HG02884 (cell line): ENCODE data around the gene UNC80.
"Not testable (repeated sequence)": the region's sequence is repeated elsewhere in the genome, so short reads cannot be mapped to it uniquely, and the experiment has no call there.

ENCODE experiments used
- ATAC-seq: cut with Tn5 transposase; IDR thresholded peaks from one replicate; pipeline ENCODE4 v1.9.1; 2021; ENCODE audit warnings: mild to moderate bottlenecking, moderate library complexity; ENCODE audit not compliant: unreplicated experiment

The UNC80 gene, protein sequence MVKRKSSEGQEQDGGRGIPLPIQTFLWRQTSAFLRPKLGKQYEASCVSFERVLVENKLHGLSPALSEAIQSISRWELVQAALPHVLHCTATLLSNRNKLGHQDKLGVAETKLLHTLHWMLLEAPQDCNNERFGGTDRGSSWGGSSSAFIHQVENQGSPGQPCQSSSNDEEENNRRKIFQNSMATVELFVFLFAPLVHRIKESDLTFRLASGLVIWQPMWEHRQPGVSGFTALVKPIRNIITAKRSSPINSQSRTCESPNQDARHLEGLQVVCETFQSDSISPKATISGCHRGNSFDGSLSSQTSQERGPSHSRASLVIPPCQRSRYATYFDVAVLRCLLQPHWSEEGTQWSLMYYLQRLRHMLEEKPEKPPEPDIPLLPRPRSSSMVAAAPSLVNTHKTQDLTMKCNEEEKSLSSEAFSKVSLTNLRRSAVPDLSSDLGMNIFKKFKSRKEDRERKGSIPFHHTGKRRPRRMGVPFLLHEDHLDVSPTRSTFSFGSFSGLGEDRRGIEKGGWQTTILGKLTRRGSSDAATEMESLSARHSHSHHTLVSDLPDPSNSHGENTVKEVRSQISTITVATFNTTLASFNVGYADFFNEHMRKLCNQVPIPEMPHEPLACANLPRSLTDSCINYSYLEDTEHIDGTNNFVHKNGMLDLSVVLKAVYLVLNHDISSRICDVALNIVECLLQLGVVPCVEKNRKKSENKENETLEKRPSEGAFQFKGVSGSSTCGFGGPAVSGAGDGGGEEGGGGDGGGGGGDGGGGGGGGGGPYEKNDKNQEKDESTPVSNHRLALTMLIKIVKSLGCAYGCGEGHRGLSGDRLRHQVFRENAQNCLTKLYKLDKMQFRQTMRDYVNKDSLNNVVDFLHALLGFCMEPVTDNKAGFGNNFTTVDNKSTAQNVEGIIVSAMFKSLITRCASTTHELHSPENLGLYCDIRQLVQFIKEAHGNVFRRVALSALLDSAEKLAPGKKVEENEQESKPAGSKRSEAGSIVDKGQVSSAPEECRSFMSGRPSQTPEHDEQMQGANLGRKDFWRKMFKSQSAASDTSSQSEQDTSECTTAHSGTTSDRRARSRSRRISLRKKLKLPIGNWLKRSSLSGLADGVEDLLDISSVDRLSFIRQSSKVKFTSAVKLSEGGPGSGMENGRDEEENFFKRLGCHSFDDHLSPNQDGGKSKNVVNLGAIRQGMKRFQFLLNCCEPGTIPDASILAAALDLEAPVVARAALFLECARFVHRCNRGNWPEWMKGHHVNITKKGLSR (N-terminal part only)

DNA sequence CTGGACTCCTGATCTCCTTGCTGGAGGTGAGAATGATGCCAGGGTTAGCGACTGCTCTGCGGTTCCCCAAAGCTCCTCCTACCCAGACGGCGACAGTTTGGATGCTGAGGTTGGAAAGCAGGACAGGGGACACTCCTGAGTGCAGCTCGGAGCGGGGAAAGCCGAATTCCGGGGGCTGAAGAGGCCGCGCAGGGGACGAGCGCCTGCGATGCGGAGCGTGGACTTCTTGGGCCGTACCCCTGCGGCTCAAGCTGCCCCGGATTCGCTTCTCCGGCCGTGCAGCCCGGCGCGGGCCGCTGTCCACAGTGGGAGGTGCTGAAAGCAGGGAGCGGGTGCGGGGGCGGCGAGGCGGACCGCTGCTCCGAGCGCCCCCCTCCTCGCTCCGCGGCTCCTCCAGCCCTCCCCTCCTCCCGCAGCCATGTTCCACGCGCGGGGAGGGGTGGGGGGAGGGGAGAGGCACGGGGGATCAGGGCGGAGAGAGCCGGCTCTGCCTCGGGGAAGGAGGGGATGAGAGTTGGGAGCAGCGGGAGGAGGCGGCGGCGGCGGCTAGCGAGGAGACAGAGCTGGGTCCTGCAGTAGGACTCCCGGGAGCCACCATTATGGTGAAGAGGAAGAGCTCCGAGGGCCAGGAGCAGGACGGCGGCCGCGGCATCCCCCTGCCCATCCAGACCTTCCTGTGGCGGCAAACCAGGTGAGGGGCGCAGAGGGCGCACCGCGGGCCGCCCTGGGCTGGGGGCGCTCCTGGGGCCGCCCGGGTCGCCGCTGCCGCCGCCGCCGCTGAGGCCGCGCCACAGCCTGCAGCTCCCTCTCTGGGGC is at the start of gene UNC80:
TSS of gene UNC80 (plus strand) at position 359 of the 816 bp plus-strand sequence. CDS start at position 600, 241 bp downstream.
- ATAC-seq: no peak

DNA sequence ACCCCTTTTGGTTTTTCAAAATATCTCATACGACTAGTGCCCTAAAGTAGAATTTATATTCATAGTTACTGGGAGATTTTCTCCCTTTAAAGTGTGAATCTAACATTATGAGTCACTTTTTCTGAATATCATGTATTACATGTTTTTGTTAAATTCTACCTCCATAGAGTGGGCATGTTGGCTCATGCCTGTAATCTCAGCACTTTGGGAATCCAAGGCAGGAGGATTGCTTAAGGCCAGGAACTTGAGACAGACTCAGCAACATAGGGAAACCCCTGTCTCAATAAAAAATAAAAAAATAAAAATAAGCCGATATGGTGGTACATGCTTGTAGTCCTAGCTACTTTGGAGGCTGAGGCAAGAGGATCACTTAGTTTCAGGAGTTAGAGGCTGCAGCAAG is 45.3 kb upstream of the UNC80 start:
- no peak for ATAC-seq

DNA sequence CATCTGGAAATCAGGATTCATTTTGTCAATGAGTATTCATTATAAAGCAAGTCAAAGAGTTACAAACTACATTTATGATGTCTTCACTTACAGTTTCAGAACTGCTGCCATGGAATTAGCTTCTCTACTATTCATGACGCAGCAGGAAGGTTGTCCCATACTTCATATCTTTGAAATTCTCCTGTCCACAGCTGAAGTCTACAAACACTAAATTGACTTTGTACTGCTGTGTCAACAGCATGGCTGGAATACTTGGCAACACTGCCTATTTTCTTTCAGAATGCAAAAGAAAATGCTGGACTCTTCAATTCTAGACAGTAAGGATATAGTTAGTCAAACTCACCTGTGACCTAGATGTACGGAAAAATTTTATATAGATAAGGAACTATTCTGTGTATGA is 44.6 kb upstream of the UNC80 start:
- ATAC-seq: no peak

DNA sequence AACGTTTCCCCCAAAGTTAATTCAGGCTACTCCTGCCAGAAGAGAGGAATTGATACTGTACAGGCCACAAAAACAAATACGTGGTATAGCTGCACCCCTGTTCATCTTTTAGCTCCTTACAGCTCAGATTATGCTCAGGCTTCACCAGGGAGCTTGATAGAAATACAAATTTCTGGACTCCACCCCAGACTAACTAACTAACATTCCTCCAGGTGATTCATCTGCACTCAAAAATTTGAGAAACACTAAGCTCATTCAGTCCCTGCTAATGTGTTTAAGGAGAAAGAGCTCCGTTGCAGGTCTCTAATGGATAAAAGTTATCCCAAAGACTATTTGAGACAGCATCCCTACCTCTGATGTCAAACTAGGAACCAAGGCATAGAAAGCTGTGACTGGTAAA is 36.8 kb upstream of the UNC80 start:
- no peak for ATAC-seq

DNA sequence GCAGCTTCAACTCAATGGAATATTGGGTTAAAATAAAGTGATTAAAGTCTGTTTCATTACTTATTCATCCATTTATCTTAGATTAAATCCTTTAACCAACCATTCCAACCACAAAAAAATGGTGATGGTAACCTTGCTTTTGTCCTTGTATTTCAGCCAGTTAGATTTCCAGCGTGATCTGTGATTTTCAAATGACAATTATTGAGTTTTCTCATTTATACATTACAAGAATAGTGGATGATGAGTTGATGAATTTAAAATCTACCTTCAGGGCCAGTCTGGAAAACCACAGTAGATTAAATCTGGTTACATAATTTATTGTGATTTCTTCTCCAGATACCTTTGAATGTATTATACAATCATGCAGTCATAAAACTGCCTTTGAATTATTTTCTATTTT is 29.7 kb upstream of the UNC80 start:
- ATAC-seq: no peak

DNA sequence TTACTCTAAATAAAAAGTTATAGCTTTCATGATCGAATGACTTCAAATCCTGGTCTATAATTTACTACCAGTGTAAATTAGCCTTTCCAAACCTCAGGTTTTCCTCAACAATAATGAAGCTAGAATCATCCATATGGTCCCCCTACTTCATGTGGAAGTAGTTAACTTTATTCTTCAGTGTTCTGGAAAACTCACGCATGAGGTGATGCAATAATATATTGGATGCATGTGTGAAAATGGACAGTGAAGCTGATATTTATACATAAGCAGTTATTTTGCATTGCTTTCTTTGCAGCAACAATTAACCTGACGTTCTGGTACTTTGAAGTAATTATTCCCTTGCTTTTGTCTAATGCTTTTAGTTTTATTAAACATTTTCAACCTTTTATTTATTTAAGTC is 18.6 kb upstream of the UNC80 start:
- ATAC-seq: no peak

DNA sequence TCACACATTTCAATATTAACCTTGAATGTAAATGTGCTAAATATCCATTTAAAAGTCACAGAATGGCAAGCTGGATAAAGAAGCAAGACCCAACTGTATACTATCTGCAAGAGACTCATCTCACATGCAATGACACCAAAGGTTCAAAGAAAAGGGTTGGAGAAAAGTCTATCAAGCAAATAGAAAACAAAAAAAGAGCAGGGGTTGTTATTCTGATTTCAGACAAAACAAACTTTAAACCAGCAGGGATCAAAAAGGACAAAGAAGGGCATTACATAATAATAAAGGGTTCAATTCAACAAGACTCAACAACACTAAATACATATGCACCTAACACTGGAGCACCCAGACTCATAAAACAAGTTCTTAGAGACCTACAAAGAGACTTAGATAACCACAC is 14.5 kb upstream of the UNC80 start:
- no peak for ATAC-seq

DNA sequence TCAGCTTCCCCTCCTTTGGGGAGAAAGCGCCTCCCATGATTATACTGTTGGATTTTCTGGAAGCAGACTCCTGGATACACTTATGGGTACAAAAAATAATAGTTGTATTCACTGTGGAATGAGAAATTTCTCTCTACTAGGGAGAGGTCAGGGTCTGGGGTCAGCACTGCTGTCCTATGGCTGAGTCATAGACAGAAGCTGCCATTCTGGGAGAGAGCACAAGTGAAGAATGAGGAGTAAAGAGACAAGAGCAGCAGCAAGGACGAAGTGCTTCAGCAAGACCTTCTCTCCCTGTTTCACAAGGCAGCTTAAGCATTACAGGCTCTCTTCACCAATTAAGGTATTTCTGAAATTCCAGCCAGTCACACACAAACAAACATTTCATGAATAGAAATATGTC is 10.1 kb upstream of the UNC80 start:
- no peak for ATAC-seq

DNA sequence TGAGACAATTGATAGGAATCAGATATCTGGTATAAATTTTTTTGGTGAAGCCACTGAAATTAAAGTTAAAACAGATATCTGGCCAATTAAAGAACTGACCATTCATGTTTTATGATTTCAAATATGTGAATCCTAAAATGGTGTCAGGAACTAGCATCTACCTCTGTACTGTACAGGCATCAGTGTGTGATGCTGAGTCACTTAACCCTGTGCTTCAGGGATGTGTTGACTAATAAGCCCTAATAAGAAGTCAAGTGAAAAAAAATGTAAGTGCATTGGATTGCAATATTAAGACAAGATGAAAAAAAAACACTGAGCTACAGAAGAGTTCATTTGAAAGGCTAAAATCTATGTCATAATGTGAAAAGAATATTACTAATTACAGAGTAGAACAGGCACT is 9.1 kb upstream of the UNC80 start:
- no peak for ATAC-seq

DNA sequence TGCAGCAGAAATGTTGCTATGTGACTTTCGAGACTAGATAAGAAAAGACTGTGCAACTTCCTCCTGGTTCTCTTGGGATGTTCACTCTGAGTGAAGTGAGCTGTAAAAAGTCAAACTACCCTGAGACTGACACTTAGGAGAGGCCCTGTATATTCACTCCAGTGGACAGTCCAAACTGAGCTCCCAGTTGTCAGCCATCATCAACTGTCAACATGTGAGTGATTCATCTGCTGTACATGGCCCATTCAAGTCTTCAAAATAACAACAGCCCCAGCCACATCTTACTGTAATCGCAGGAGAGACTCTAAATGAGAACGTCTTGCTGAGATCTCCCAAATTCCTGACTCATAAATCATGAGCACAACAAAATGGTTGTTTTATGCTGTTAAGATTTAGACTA is 8.5 kb upstream of the UNC80 start:
- ATAC-seq: no peak

DNA sequence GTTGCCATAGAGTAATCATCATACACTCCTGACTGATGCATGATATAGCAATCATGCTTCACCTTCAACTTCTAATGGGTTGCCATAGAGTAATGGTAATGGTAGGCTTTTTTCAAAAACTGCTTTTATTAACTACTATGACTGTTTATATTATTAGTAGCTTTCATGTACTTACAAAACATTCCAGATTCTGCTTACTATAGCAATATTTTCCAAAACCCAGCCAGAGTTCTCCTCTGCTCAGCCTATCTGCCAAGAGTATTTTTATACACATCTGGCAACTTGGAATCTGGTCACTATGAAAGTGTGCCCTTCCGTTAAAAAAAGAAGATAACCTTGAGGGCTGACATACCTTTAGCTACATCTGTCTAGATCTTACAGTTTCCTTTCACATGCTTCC is 5.0 kb upstream of the UNC80 start:
- no peak for ATAC-seq

DNA sequence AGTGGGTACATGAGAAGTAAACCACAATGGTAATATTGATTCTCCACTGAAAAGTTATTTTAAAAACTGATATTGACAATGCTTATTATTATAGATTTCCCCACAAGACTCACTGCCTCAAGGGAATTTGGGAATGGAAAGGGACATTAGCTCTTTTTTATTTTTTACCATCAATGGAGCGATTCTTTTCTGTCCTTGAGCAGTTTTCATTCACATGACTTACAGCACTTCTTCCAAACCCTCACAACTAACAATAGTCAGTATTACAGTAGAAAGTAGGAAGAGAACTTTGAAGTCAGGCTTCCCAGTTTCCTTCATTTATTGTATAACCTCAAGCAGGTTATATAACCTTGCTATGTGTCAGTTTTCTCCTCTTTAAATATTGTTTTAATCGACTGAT is 4.3 kb upstream of the UNC80 start:
- ATAC-seq: no peak

DNA sequence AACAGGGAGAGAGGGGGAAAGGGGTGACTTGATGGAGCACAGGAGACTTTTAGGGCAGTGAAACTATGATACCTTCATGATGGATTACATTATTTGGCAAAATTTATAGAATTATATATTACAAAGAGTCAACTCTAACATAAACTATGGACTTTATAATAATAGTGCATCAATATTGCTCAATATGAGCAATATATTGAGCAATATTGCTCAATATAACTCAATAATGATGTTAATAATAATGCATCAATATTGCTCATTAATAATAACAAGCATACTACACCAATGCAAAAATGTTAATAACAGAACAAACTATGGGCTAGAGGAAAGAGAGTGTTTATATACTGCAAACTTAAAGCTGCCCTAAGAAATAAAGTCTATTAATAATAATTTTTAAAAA is 3.1 kb upstream of the UNC80 start:
- no peak for ATAC-seq

DNA sequence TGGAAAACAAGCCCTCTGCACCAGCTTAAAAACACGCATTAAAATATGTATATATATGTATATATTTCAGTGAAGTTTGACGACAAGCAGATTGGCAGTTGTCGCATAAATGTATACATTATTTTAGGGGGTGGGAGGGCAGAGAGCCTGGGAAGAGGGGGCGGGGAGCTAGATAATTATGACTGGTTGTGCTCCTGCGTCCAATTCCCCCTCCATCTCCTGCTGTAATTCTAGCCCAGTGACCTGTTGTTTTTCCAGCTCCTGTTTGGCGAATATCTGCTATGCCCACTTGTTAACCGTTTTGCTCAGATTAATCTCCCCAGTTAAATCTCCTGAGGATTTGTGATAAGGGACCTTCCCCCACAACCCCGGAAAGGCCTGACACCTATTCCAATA is 656 bp downstream of the UNC80 start:
- no peak for ATAC-seq

DNA sequence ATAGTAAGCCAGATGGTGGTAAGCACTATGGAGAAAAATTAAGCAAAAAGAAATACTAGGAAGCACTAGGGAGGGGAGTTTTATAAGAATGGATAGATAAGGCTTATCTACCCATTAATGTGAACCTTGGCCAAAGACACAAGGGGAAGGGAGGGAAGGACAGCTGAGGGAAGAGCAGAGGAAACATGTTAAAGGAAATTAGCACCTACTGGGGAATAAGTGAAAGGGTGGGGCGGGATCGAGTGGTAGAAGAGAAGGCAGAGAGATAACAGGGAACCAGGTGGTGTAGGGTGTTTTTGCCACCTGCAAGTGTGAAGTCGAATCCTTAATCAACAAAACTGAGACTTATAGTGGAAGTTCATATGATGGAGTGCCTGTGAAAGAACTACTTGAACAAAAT is 1.7 kb downstream of the UNC80 start:
- ATAC-seq: no peak

DNA sequence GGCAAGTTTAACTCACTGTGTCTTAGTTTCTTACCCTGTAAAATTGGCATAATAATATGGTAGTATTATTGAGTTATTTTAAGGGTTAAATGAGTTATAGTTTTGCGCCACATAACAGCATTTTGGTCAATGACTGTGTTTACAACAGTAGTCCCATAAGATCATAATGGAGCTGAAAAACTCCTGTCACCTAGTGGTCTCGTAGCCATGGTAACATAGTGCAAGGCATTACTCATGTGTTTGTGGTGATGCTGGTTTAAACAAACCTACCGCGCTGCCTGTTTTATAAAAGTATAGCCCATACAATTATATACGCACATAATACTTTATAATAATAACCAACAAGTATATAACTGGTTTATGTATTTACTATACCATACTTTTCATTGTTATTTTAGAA is 15.8 kb downstream of the UNC80 start:
- no peak for ATAC-seq

DNA sequence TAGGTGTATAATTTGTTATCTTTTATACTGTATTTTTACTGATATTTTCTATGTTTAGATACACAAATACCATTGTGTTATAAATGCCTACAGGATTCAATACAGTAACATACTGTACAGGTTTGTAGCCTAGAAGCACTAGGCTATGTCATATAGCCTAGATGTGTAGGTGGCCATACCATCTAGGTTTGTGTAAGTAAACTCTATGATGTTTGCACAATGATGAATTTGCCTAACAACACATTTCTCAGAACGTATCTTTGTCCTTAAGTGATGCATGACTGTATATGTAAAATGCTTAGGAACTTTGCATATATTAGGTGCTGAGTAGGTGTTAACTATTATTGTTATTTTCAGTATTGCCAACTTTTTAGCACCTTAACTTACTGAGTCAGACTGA is 17.3 kb downstream of the UNC80 start:
- ATAC-seq: no peak

DNA sequence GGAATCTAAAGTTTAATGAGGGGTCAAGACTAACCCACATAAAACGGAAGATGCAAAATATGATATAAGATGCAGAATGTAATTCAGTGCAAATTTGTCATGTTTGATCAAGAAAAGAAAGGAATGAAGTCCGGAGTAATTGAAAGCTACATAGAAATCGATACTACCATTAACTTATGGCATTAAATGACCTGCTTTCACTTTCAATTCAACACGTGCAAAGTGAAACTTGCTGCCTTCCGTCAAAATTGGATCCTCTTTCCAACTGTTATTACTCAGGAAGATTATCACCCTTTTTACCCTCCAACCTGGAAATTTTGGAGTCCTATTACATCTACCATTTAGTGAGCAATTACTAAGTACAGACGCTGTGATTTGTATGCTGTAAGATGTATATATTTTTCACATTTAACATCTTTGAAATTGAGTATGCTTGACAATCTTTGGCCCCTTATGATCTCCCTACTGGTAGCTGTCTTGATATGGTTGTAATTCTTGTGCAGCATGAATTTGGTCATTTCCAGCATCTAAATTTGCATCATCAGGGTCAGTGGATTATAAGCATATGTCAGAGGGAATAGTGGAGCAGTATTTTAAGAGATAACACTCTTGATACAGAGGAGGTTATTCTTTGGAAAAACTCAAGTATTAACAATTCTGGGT is 18.6 kb downstream of the UNC80 start:
- ATAC-seq: no peak

DNA sequence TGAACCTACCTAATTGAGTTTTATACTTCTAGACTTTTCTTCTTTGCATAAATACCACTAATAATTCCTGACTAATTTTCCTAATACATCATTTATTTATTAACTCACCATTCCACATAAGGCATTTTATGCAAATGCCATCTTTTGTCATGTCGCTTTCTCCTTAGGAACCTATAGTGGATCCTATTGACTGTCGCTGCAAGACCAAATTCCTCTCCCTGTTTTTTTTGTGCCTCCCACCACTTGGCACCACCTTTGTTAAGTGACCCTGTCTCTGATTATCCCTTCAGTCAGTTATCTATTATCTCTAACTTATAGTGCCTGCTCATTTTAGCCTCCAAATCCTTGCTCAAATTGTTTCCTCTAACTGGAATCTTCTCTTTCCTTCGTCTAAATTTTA is 19.5 kb downstream of the UNC80 start:
- ATAC-seq: no peak

DNA sequence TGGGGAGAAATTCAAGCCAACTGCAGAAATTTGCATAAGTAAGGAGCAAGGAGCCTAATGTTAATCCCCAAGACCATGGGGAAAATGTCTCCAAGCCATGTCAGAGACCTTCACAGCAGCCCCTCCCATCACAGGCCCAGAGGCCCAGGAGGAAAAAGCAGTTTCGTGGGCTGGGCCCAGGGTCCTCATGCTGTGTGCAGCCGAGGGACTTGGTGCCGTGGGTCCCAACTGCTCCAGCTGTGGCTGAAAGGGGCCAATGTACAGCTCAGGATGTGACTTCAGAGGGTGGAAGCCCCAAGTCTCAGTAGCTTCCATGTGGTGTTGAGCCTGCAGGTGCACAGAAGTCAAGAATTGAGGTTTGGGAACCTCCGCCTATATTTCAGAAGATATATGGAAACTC is 23.8 kb downstream of the UNC80 start:
- ATAC-seq: not testable (repeated sequence)
